ENCODE results near the gene CD2AP.
"Not testable (repeated sequence)": the region's sequence is repeated elsewhere in the genome, so short reads cannot be mapped to it uniquely, and the experiment has no call there.

Gene CD2AP

DNA sequence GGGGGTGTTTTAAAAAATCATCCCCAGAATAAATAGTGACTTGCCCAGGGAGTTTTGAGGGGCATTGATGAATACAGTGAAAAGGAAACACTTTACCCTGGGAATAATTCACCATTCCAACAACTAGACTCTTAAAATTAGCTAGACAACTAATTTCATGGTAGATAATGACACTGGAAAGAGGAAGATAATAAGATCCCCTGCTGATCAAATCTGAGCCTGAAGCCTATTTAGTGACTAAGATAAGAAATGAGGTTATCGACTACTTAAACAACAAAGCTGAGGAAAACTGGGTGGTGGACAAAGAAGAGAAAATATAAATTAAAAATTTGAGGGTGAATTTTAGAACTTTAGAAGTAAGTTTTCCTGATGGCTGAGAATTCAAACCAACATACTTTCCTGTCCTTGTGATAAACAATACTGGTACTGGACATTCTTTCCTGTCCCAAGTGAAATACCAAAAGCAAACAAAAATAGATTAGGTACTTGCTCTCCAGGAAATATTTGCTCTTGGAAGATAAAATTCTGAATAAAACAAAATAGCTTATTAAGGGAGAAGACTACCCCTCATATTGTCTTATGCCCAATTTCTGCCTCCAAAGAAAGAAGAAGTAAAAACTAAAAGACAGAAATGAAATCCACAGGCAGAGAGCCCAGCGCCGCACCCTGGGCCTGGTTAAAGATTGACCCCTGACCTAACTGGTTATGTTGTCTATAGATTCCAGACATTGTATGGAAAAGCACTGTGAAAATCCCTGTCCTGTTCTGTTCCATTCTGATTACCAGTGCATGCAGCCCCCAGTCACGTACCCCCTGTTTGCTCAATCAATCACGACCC lies 156.8 kb downstream of the CD2AP start:
- DNase-seq (ENCODE audit: low read depth), result no peak

- no peak for DNase-seq (ENCODE audit: low read depth)
Measured at GRCh38 chr6:47646689-47647088, 169.1 kb downstream of the CD2AP start.

- DNase-seq (ENCODE audit: low read depth), result no peak
Measured at GRCh38 chr6:47647188-47647587, 169.6 kb downstream of the CD2AP start.

DNA sequence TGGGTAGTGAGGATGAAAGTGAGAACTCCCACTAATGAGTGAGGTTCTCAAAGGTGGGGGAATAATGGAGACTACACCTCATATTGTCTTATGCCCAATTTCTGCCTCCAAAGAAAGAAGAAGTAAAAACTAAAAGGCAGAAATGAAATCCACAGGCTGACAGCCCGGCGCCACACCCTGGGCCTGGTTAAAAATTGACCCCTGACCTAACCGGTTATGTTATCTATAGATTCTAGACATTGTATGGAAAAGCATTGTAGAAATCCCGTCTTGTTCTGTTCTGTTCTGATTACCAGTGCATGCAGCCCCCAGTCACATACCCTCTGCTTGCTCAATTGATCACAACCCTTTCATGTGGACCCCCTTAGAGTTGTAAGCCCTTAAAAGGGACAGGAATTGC lies 170.0 kb downstream of the CD2AP start:
- not testable (repeated sequence) for DNase-seq (ENCODE audit: low read depth)

- no peak for DNase-seq (ENCODE audit: low read depth)
Measured at GRCh38 chr6:47648031-47648430, 170.4 kb downstream of the CD2AP start.

- no peak for DNase-seq (ENCODE audit: low read depth)
Measured at GRCh38 chr6:47650553-47651432, 173.2 kb downstream of the CD2AP start.

DNA sequence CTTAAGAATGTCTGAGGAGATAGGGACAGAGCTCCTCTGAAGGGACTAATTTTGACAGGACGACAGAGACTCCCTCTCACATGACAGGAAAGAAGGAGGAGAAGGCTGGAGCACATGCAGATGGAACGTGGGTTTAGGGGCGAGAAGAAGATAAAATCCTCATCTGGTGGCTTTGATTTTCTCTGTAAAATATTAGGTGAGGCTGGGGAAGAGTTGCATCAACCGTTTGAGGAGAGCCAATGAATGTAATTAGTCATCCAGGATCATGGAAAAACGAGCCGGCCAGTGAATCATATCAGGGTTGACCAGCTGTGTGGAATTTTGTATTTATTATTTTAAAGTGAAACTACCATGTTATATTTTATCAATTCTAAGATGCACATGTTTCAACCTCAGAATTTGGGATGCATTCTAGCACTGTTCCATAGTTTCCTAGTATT lies 173.9 kb downstream of the CD2AP start:
- no peak for DNase-seq (ENCODE audit: low read depth)

GRCh38 chr6:47653706-47654105 lies 176.1 kb downstream of the CD2AP start:
- DNase-seq (ENCODE audit: low read depth), result no peak

DNA sequence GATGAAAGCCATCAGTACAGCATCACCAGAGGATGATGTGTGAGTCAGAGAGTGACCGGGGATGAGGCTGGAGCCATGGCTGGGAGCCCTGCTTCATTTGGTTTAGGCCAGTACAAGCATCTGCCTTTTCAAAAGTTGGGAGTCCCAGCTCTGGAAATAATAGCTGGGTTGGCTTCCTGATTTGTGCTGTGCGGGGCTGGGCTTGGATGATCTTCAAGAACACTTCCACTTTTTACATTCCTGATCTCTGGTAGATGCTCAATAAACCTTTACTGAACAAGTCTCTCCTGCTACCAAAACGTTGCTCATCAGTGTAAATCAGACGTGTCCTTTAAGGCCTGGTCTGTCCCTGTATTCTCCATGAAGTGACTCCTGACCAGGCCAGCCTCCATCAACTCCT lies 176.7 kb downstream of the CD2AP start:
- DNase-seq (ENCODE audit: low read depth), result no peak

GRCh38 chr6:47655719-47656595 lies 178.4 kb downstream of the CD2AP start:
- peak; percentile 16 for DNase-seq (ENCODE audit: low read depth)

DNA sequence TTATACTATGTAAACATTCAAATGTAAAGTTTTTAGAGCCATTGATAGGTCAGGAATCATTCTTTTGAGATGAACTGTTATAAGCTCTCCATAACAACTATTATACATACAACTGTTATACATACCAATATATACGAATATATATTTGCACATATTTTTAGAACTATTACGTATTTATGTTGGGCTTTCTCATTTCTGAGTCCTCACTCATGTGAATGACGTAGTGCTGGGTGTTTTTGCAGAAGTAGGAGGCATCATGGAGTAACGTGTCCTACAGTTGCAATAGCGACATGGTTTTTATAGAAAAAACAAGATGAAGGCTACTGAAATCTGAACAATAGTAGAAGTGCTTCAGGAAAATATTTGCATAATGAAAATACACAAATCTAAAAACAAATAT lies 184.4 kb downstream of the CD2AP start:
- DNase-seq (ENCODE audit: low read depth), result no peak

DNA sequence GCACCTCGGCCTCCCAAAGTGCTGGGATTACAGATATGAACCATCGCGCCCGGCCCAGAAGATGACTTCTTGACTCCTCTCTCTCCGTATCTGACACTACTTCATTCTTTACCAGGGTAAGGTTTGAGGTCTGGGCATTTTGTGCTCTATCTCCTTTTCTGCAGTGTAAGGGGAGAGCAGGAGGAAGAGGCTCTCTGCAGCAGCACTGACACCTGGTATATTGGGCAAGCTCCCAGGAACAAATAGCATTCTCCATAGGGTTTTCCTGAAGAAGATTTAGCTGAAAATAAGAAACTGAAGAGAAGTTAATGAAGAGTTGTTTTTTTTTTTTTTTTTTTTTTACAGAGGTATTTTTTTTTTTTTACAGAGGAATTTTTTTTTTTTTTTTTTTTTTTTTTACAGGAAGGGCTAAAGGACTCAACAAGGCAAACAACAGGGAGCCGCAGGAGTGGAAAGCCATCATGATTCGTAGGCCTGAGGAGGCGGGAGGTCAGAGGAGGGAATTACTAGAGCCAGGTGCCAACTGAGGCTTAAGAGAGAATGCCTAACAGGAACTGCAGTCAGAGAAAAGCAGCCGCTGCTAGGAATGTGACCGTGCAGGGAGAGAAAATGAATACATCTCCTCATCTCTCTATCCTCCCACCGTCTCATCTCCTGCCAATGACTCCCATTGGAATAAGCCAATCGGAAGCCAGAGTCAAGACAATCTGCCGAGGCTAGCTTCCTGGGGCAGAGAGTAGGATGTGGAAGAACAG lies 186.1 kb downstream of the CD2AP start:
- no peak for DNase-seq (ENCODE audit: low read depth)

- DNase-seq (ENCODE audit: low read depth), result no peak
Measured at GRCh38 chr6:47665112-47665511, 187.5 kb downstream of the CD2AP start.

GRCh38 chr6:47669684-47670513 lies 192.3 kb downstream of the CD2AP start:
- no peak for DNase-seq (ENCODE audit: low read depth)

GRCh38 chr6:47670851-47671250 lies 193.3 kb downstream of the CD2AP start:
- no peak for DNase-seq (ENCODE audit: low read depth)

DNA sequence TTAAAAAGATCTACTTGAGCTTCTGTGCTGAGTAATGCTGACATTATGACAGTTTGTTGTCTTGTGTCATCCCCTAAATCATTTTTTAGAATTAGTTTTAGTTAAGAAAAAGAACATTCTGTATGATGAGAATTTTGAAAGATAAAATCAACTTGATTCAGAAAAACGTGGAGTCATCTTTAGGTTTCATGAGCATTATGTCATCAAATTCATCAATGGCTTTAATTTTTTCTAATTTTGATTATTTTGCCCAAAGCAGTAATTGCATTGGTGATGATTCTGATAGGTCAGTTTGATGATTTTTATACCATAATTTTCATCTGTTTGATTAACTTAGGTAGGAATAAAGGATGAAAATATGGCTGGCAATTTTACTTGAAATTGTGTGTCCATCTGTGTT lies 194.2 kb downstream of the CD2AP start:
- DNase-seq (ENCODE audit: low read depth), result no peak

- DNase-seq (ENCODE audit: low read depth), result no peak
Measured at GRCh38 chr6:47672816-47673215, 195.2 kb downstream of the CD2AP start.

DNA sequence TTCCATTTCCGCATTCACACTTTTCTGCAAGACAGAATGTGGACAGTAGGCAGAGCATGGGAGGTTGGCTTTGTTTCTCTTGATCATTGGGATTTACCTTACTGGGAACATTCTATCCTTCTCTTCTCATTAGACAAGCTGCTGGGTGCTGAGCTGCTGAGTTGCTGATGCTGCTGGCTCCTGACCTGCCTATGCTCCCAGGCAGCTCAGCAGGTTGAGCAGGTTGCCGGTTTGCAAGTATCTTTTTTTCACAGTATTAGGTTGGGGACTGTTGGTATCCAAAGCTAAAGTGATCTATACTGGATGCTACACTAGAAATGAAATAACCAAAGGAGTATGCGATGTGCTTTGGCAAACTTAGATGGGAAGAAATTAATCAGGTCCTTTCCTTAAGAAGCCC lies 197.1 kb downstream of the CD2AP start:
- no peak for DNase-seq (ENCODE audit: low read depth)
